Measurements from ENCODE around the gene UBE2L5.

Gene UBE2L5

GRCh38 chr13:30422054-30422839, at the start of gene UBE2L5:
TSS of gene UBE2L5 (plus strand) at chr13:30422493. CDS start at chr13:30427991, 5,498 bp downstream.
- FAIRE-seq (no peak), DNase-seq (ENCODE audit: low spot score) (peak; percentile 64)

DNA sequence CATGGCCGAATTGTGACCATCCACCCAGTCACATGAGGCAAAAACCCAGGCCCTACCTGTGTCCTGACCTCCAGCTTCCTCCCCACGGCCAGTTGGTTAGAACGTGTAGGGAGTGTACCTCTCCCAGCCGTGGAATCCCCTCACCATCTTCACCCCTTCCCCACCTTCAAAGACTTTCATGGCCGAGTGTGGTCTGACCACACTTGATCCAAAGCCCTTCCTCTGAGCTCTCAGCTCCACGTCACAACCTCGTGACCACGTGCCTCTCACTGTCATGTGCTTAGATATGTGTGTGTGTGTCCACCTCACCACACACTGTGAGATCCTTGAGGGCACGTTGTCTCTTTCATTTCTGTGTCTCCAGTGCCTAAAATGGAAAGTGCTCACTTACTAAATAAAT, 48.6 kb upstream of the UBE2L5 start:
- DNase-seq (ENCODE audit: low spot score) (no peak), FAIRE-seq (no peak)

DNA sequence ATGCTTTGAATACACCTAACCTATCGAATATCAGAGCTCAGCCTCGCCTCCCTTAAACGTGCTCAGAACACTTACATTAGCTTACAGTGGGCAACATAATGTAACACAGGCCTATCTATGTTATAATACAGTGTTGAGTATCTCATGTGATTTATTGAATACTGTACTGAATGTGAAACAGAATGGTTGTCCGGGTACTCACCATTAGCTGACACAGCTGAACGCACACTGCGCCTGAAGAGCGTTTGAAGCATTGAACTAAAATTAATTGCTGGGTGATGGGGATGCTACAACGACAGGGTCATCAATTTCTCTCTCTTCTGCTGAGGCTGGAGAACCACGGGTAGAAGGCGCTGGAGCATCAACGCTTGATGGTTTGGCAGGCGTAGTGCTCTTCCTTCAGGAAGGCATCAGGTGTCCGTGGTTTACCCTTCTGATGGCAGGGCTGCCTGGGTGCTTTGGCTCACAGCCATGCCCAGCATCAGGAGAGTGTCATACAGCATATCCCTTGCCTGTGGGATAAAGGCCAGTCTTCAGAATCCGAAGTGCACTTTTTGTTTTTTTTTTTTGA, 46.9 kb upstream of the UBE2L5 start:
- no peak for DNase-seq (ENCODE audit: low spot score)
- FAIRE-seq: no peak

DNA sequence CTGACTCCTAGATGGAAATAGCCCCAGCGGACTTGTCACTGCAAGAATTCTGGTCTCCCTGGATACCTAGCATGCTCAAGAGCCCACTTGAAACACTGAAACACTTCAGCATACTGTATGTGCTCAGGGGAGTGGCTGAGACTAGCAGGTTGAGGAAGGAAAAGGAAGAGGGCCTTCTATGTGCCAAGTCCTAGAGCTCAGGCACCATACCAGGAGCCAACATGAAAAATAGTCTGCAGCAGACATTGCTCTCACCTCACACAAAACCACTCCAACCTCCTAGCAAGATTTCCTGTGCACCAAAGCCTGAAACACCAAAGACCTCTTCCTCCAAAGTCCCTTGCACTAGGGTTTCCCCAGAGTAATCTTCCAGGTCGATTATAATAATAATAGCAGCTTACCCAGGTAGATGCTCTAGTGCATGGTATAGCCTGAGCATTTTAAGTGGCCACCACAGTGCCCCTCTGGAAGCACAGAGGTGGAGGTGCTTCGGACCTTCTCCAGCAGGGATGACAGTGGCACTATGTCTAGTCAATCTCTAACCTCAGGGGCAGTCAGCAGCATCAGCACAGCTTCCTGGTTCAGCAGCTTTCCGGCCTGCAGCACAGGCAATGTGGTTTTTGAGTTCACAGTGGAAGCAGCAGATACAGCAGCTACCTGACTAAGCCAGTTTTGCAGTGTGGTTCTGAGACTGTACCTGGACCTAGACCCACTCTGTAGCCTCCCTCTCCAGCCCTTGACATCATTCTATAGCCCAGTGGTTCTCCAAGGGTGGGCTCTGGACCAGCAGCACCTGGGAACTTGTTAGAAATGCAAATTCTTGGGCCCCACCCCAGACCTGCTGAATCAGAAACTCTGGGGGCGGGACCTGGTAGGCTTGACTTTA, 45.6 kb upstream of the UBE2L5 start:
- FAIRE-seq (no peak), DNase-seq (ENCODE audit: low spot score) (no peak)

- FAIRE-seq (no peak), DNase-seq (ENCODE audit: low spot score) (no peak)
Observed at GRCh38 chr13:30377312-30377685, 45.0 kb upstream of the UBE2L5 start.

GRCh38 chr13:30378191-30378590, 44.1 kb upstream of the UBE2L5 start:
- FAIRE-seq: no peak
- no peak for DNase-seq (ENCODE audit: low spot score)

DNA sequence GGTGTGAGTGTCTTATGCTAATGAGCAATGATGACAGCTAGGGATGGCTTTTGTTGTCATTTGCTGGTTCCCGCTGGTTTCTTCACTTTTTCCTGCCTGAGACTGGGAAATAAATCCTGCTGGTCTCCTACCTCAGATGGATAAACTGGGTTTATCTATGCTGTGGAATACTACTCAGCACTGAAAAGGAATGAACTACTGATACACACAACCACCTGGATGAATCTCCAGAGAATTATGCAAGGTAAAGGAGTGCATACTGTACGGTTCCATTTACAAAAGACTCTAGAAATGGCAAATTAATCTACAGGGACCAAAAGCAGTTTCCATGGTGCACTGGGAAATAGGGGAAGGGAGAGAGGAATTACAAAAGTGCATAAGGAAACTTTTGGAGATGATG, 41.2 kb upstream of the UBE2L5 start:
- no peak for DNase-seq (ENCODE audit: low spot score)
- FAIRE-seq: no peak

GRCh38 chr13:30382836-30383525, 39.3 kb upstream of the UBE2L5 start:
- no peak for DNase-seq (ENCODE audit: low spot score)
- no peak for FAIRE-seq

- DNase-seq (ENCODE audit: low spot score): no peak
- FAIRE-seq: no peak
Observed at GRCh38 chr13:30388406-30389283, 33.6 kb upstream of the UBE2L5 start.

GRCh38 chr13:30391956-30392680, 30.2 kb upstream of the UBE2L5 start:
- DNase-seq (ENCODE audit: low spot score) (no peak), FAIRE-seq (no peak)

- FAIRE-seq (no peak), DNase-seq (ENCODE audit: low spot score) (no peak)
Observed at GRCh38 chr13:30392681-30393045, 29.6 kb upstream of the UBE2L5 start.

GRCh38 chr13:30394751-30395191, 27.5 kb upstream of the UBE2L5 start:
- FAIRE-seq: no peak
- no peak for DNase-seq (ENCODE audit: low spot score)

GRCh38 chr13:30395192-30396158, 26.8 kb upstream of the UBE2L5 start:
- DNase-seq (ENCODE audit: low spot score) (peak; percentile 61), FAIRE-seq (no peak)

DNA sequence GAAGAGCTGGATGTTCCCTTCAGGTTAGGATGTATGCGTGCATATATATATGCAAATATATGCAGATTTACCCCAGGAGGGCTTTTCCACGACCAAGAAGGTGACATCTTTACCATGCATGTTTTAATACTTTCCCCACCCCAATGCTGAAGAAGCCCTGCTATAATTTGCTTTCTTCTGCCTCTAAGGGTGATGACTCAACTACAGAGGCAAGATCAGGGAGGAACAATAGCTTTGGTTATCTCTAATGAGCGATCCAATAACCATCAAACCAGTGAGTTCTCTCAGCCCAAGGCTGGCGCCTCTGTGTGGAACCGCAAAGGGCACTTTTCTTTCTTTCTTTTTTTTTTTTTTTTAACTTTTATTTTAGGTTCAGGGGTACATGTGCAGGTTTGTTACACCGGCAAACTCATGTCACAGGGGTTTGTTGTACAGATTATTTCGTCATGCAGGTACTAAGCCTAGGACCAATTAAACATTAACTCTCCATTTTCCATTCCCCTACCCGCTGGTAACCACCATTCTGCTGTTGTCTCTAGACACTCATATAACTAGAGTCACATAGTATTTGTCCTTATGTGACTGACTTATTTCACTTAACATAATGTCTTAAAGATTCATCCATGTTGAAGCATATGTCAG, 25.7 kb upstream of the UBE2L5 start:
- DNase-seq (ENCODE audit: low spot score): no peak
- no peak for FAIRE-seq

- FAIRE-seq: no peak
- DNase-seq (ENCODE audit: low spot score): no peak
Observed at GRCh38 chr13:30398601-30399072, 23.7 kb upstream of the UBE2L5 start.

DNA sequence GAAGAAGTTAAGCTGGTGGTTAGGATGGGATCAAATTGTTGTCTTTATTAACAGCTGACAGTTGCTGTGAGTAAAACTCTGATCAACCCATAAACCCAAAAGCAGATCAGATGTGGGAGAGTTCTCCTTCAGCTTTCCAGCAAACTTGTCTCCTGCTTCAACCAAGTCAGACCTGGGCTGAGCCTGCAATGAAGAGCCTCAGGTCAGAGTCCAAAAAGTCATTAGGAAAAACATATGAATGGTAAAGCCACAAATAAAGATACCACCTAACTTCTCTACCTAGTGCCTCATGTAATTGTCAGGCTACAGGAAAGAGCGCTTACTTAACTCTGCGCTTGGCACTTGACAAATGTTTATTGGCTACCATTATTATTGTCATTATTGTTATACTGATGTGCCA, 21.9 kb upstream of the UBE2L5 start:
- FAIRE-seq (no peak), DNase-seq (ENCODE audit: low spot score) (no peak)

- FAIRE-seq: no peak
- no peak for DNase-seq (ENCODE audit: low spot score)
Observed at GRCh38 chr13:30401347-30401746, 20.9 kb upstream of the UBE2L5 start.

DNA sequence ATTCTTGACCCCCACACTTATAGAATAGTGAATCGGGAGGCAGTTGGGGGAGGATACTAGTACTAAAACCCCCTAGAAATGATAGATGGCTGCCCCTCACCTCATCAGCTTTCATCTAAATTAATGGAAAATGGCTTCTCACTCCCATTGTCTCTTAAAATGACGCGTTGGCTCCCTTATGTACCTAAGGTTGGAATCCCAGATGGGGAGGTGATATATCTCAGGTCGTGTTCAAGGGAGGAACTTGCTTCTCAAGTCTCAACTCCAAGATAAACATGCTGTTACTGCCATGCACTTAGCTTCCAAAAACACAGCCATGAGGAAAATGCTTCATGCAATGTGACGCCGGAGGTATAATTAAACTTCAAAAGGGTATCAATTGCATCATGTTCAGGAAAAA, 18.8 kb upstream of the UBE2L5 start:
- FAIRE-seq (no peak), DNase-seq (ENCODE audit: low spot score) (no peak)

Measured in urothelium cell line (cell line).